SK-N-SH (cell line): ENCODE results near the gene ARHGAP5.

Source experiments
- CTCF ChIP-seq: fragments of 200-600 bp; sonication (generic); IDR thresholded peaks from 2 replicates; pipeline ENCODE4 v1.6.1; 2017; ENCODE audit warnings: antibody characterized with exemption, mild to moderate bottlenecking, moderate library complexity
- EP300 ChIP-seq, 2 experiments: IDR thresholded peaks; 2 replicates each; pipeline versions ENCODE4 v1.4.0 to v1.6.1; 2012; ENCODE audit warnings: borderline replicate concordance in 1 of 2, low read depth in 1 of 2, low read length in 1 of 2
- FOSL2 ChIP-seq: IDR thresholded peaks from 2 replicates; pipeline ENCODE4 v1.4.0; 2012; ENCODE audit warnings: low read depth, mild to moderate bottlenecking, moderate library complexity, borderline replicate concordance
- FOXJ3 ChIP-seq: sonication (generic); formaldehyde crosslinking; IDR thresholded peaks from 2 replicates; pipeline ENCODE4 v1.5.1; 2020; ENCODE audit warnings: mild to moderate bottlenecking, missing genetic modification reagents
- POLR2AphosphoS5 ChIP-seq: IDR thresholded peaks from 2 replicates; pipeline ENCODE4 v1.6.1; 2012; ENCODE audit warnings: low read depth, low read length
- REST ChIP-seq: IDR thresholded peaks from 2 replicates; pipeline ENCODE4 v1.6.1; 2012; ENCODE audit warnings: mild to moderate bottlenecking, low read depth, low read length, moderate library complexity
- SIN3A ChIP-seq: IDR thresholded peaks from 2 replicates; pipeline ENCODE4 v1.6.1; 2012; ENCODE audit warnings: low read depth, mild to moderate bottlenecking, low read length, moderate library complexity, borderline replicate concordance
- YY1 ChIP-seq: IDR thresholded peaks from 2 replicates; pipeline ENCODE4 v1.4.0; 2012; ENCODE audit warnings: low read depth, mild to moderate bottlenecking

DNA sequence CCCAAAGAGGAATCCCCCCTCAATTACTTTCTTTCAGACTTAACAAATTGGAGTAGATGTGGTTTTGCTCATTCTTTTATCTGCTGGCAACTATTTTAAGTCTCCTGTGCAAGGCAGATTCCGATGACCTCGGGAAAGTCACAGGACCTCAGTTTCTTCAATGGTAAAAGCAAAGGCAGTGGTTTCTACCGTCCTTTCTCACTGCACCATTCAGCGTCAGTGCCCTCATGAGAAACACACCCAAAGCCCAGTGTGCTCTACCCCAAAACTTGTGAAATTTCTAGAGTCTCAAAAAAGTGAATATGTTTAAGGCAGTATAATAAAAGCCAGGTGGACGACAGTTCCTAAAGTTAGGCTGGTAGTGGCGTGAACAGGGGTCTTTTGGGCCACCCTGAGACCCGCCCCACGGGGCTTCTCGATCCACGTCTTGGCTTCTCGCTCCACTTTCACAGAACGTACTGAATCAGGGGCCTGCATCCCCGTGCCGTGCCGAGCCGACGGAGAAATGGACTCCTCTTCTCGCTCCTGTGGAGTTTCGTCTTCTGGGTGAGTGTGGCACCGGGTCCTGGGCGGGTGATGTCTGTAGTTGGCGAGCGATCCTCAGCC is 1.3 kb upstream of the ARHGAP5 start:
- TF ChIP-seq CTCF (no peak), POLR2AphosphoS5 (no peak), SIN3A (no peak), EP300 (IDR thresholded peaks at IDR 0.05; ENCODE audit: borderline replicate concordance in 1 of 2, low read depth in 1 of 2, low read length in 1 of 2) (no peak), REST (no peak), FOSL2 (no peak), YY1 (no peak), FOXJ3 (CRISPR knock-in tag) (no peak)
